ENCODE results near the gene TMEM120B. TPM values are rescaled to one million over a fixed set of nuclear protein-coding genes. Genes with fewer than 3 reads are reported as not detected.
"Not testable (repeated sequence)": the region's sequence is repeated elsewhere in the genome, so short reads cannot be mapped to it uniquely, and the experiment has no call there.

Gene TMEM120B
- total and polyA plus RNA-seq, 2 of the 4 experiments (the other 2 are of a cell fraction), result 10.6 to 18.4 TPM

DNA sequence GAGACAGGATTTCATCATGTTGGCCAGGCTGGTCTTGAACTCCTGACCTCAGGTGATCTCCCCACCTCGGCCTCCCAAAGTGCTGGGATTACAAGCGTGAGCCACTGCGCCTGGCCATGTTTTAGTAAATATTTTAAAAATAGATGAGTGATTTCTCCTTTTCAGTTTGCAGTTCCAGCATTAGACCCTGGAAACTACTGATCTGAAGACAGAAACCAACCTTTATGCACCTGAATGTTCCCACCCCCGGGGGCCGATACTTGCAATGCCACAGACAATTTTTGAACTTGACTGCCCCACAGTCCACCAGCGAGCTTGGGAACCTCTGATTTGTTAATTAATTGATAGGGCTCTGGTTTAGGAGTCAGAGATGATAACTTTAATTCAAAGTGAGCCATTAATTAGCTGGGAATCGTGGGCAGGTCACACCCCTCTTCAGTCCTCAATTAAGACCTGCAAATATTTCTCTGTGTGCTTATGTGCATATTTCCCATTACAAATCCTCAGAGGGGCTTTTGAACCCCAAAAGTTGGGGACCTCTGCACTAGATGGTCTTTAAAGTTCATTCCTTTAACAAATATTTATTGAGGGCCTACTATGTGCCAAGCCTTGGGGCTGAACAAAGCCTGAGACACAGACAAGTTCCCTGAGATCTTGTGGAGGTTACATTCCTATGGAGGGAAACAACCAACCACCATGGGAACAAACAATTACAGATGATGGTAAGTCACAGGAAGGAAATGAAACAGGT lies 4.1 kb upstream of the TMEM120B start:
- Histone ChIP-seq H3K56ac (ENCODE audit: extremely low read depth, insufficient read depth, low read length) (no peak overlapping the region), H3K4me3 (ENCODE audit: insufficient read depth, low read depth, low read length) (no peak overlapping the region), H3K4me2 (ENCODE audit: low read depth, low read length) (no peak overlapping the region), H3K9ac (ENCODE audit: low read depth, low read length) (no peak overlapping the region), H3K27ac (ENCODE audit: insufficient read depth, low read length) (no peak overlapping the region), H3K9me1 (ENCODE audit: insufficient read depth, low read length) (peaks cover 4% of the 10 kb centered on the region; the same call in 1 of the 2 replicates), H2AFZ (replicated peaks; ENCODE audit: low read length, poor library complexity) (no peak overlapping the region), H3K4me1 (ENCODE audit: control insufficient read depth, insufficient read depth, low read length) (peaks cover 1% of the 10 kb centered on the region; the same call in 1 of the 2 replicates), H3K36me3 (ENCODE audit: control insufficient read depth, insufficient read depth, low read length) (no peaks in the 10 kb centered on the region), H2BK120ac (ENCODE audit: low read depth, low read length) (no peak overlapping the region), H3K9me3 (ENCODE audit: control insufficient read depth, insufficient read depth, low read length) (peaks cover 2% of the 10 kb centered on the region; the same call in 1 of the 2 replicates), H4K8ac (ENCODE audit: low read depth in 2 of 2, low read length in 2 of 2) (no peak overlapping the region), H3K18ac (ENCODE audit: low read depth, low read length) (no peak overlapping the region), H3K4ac (ENCODE audit: low read depth, low read length) (no peak overlapping the region), H3K27me3 (ENCODE audit: control insufficient read depth, insufficient read depth, low read length) (no peaks in the 10 kb centered on the region), H3K14ac (replicated peaks; ENCODE audit: low read depth, low read length) (no peak overlapping the region), H2BK15ac (ENCODE audit: low read depth, low read length) (no peak overlapping the region), H3K79me1 (ENCODE audit: low read depth in 1 of 2, low read length in 2 of 2) (peaks cover 6 to 18% of the 10 kb centered on the region in 2 experiments; a peak in 3 of 4 replicates), H2BK5ac (ENCODE audit: low read depth, low read length, poor library complexity, severe bottlenecking) (no peak overlapping the region), H4K91ac (ENCODE audit: insufficient read depth, low read depth, low read length) (no peak overlapping the region), H3K23ac (ENCODE audit: low read depth, low read length) (no peak overlapping the region), H2AK5ac (ENCODE audit: low read depth, low read length) (no peak overlapping the region), H4K20me1 (ENCODE audit: insufficient read depth, low read length) (no peaks in the 10 kb centered on the region), H2BK20ac (ENCODE audit: low read depth, low read length) (no peak overlapping the region), H2AK9ac (replicated peaks; ENCODE audit: low read depth, low read length, poor library complexity) (no peak overlapping the region), H4K5ac (ENCODE audit: low read depth, low read length) (no peak overlapping the region)
- dilution Hi-C loops (cut with HindIII; ENCODE audit: low sequenced_read_pairs, unreplicated experiment), result no loop called here
- WGBS, 2 experiments (ENCODE audit: extremely low coverage in 2 of 2, insufficient read length in 1 of 2), result no CpG with 5 or more reads among the region's 7 CpGs
- ATAC-seq (ENCODE audit: low read depth), result no peak
- POLR2A ChIA-PET (ENCODE audit: unreplicated experiment), result no interaction called here
- TF ChIP-seq, protein P1, sequence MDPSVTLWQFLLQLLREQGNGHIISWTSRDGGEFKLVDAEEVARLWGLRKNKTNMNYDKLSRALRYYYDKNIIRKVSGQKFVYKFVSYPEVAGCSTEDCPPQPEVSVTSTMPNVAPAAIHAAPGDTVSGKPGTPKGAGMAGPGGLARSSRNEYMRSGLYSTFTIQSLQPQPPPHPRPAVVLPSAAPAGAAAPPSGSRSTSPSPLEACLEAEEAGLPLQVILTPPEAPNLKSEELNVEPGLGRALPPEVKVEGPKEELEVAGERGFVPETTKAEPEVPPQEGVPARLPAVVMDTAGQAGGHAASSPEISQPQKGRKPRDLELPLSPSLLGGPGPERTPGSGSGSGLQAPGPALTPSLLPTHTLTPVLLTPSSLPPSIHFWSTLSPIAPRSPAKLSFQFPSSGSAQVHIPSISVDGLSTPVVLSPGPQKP (IDR thresholded peaks at IDR 0.05; ENCODE audit: borderline replicate concordance, low read depth, low read length), result no peak
- TF ChIP-seq SMC3 (IDR thresholded peaks at IDR 0.05; ENCODE audit: low read depth, low read length), result no peak
- TF ChIP-seq RAD21 (IDR thresholded peaks at IDR 0.05; ENCODE audit: low read length), result no peak
- no peak for TF ChIP-seq RCOR1 (IDR thresholded peaks at IDR 0.05; ENCODE audit: insufficient replicate concordance, low read length)
- no peak for TF ChIP-seq FOS (IDR thresholded peaks at IDR 0.05; ENCODE audit: low read depth, low read length)
- TF ChIP-seq NFE2L2 (IDR thresholded peaks at IDR 0.05; ENCODE audit: low read depth, low read length), result no peak
- in situ Hi-C loops (cut with MboI; ENCODE audit: low sequenced_read_pairs), result no loop called here
- intact Hi-C loops (cut with micrococcal nuclease), result no loop called here
- BruUV-seq (replicated peaks), result no TSS peak
- no peak for DNase-seq
- CTCF ChIA-PET, result interaction anchor here (1.0 kb wide), 1 partner anchor 103 kb away, joined by 3 read pairs; no protein-coding TSS in a partner anchor

DNA sequence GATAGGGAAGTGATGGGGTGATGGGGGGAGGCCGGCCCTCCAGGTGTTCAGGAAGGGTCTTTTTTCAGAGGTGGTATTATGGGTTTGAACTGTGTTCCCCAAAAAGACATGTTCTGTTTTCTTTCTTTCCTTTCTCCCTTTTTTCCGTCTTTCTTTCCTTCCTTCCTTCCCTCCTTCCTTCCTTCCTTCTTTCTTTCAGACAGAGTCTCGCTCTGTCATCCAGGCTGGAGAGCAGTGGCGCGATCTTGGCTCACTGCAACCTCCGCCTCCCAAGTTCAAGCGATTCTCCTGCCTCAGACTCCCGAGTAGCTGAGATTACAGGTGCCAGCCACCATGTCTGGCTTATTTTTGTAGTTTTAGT lies 3.5 kb upstream of the TMEM120B start:
- H3K27ac ChIP-seq (ENCODE audit: insufficient read depth, low read length); H2BK120ac ChIP-seq (ENCODE audit: low read depth, low read length): not testable (repeated sequence)

More for the DNA sequence above, 3.5 kb upstream of the TMEM120B start:
- H2AK5ac ChIP-seq (ENCODE audit: low read depth, low read length); H4K91ac ChIP-seq (ENCODE audit: insufficient read depth, low read depth, low read length); H3K4me1 ChIP-seq (ENCODE audit: control insufficient read depth, insufficient read depth, low read length); H2BK20ac ChIP-seq (ENCODE audit: low read depth, low read length); H3K23ac ChIP-seq (ENCODE audit: low read depth, low read length); H3K9ac ChIP-seq (ENCODE audit: low read depth, low read length); in situ Hi-C loops (cut with MboI; ENCODE audit: low sequenced_read_pairs); H3K27me3 ChIP-seq (ENCODE audit: control insufficient read depth, insufficient read depth, low read length); H3K18ac ChIP-seq (ENCODE audit: low read depth, low read length); H3K9me1 ChIP-seq (ENCODE audit: insufficient read depth, low read length); H2AFZ ChIP-seq (replicated peaks; ENCODE audit: low read length, poor library complexity); intact Hi-C loops (cut with micrococcal nuclease); H2BK5ac ChIP-seq (ENCODE audit: low read depth, low read length, poor library complexity, severe bottlenecking); H2BK15ac ChIP-seq (ENCODE audit: low read depth, low read length); POLR2A ChIA-PET (ENCODE audit: unreplicated experiment); H3K36me3 ChIP-seq (ENCODE audit: control insufficient read depth, insufficient read depth, low read length); H2AK9ac ChIP-seq (replicated peaks; ENCODE audit: low read depth, low read length, poor library complexity); BruUV-seq (replicated peaks); H4K8ac ChIP-seq (ENCODE audit: low read depth in 2 of 2, low read length in 2 of 2); dilution Hi-C loops (cut with HindIII; ENCODE audit: low sequenced_read_pairs, unreplicated experiment); H3K56ac ChIP-seq (ENCODE audit: extremely low read depth, insufficient read depth, low read length); H3K9me3 ChIP-seq (ENCODE audit: control insufficient read depth, insufficient read depth, low read length); ATAC-seq (ENCODE audit: low read depth); H4K20me1 ChIP-seq (ENCODE audit: insufficient read depth, low read length); H3K4me3 ChIP-seq (ENCODE audit: insufficient read depth, low read depth, low read length); DNase-seq; CTCF ChIA-PET; H3K4ac ChIP-seq (ENCODE audit: low read depth, low read length); H3K4me2 ChIP-seq (ENCODE audit: low read depth, low read length); H4K5ac ChIP-seq (ENCODE audit: low read depth, low read length); H3K14ac ChIP-seq (replicated peaks; ENCODE audit: low read depth, low read length): not testable (repeated sequence)
- peaks cover 11 to 24% of the 10 kb centered on the region in 2 experiments; a peak in 3 of 4 replicates for H3K79me1 ChIP-seq (ENCODE audit: low read depth in 1 of 2, low read length in 2 of 2)
- no CpG with 5 or more reads among the region's 8 CpGs for WGBS, 2 experiments (ENCODE audit: extremely low coverage in 2 of 2, insufficient read length in 1 of 2)

Data from IMR-90 (cell line).